Renal cortex interstitium (tissue), 15 donors: ENCODE data around the gene TXNDC17. TPM values are rescaled to one million over a fixed set of nuclear protein-coding genes. Genes with fewer than 3 reads are reported as not detected.
A peak's percentile ranks its signal among the peaks of the same experiment; 100 is the strongest.
"Not testable (repeated sequence)": the region's sequence is repeated elsewhere in the genome, so short reads cannot be mapped to it uniquely, and the experiment has no call there.

Source experiments
- DNase-seq, 11 donors: peaks; one replicate each; pipeline ENCODE4 v3.0.0-alpha.2; 2013; ENCODE audit warnings: low read depth in 9 of 11, low spot score in 4 of 11; ENCODE audit errors: extremely low read depth in 1 of 11
- long read RNA-seq, 16 experiments: transcript quantifications; one replicate each; lab custom pipeline, GENCODE V29; 2026
- polyA plus RNA-seq, 3 donors: library from polyadenylated mRNA; unstranded; fragments of 120-200 nt; gene quantifications; one replicate each; pipeline ENCODE4 v1.2.1, GENCODE V29; 2013; ENCODE audit not compliant: insufficient read length in 3 of 3

TXNDC17 gene
- polyA plus RNA-seq: 100 to 1,000 TPM in 1 of 3 donors, 10 to 100 TPM in 2; 80.4 to 104 (median 96.3) TPM
- long read RNA-seq, donor 1, transcript TXNDC17-206 (1 exons, 2,100 nt): minor isoform, 5 of 103 reads
- long read RNA-seq, donor 1, transcript TXNDC17-202 (4 exons, 459 nt): minor isoform, 11 of 103 reads
- long read RNA-seq, donor 1, transcript TXNDC17-203 (3 exons, 420 nt): minor isoform, 6 of 103 reads
- long read RNA-seq, donor 1, transcript TXNDC17-201 (4 exons, 2,219 nt): major isoform, 74 of 103 reads
- long read RNA-seq, donor 1, partial matches to known transcripts: 0 of 103 reads
- long read RNA-seq, donor 1, other reads (novel, unspliced or antisense): 0 of 103 reads
- long read RNA-seq, donor 2, transcript TXNDC17-202 (4 exons, 459 nt): minor isoform, 9 of 88 reads
- long read RNA-seq, donor 2, transcript TXNDC17-201 (4 exons, 2,219 nt): major isoform, 67 of 88 reads
- long read RNA-seq, donor 2, transcript TXNDC17-209 (4 exons, 391 nt): minor isoform, 5 of 88 reads
- long read RNA-seq, donor 2, partial matches to known transcripts: 0 of 88 reads
- long read RNA-seq, donor 2, other reads (novel, unspliced or antisense): 0 of 88 reads
- long read RNA-seq, donor 3, transcript TXNDC17-202 (4 exons, 459 nt): minor isoform, 11 of 102 reads
- long read RNA-seq, donor 3, transcript TXNDC17-201 (4 exons, 2,219 nt): major isoform, 80 of 102 reads
- long read RNA-seq, donor 3, transcript TXNDC17-203 (3 exons, 420 nt): minor isoform, 7 of 102 reads
- long read RNA-seq, donor 3, partial matches to known transcripts: 0 of 102 reads
- long read RNA-seq, donor 3, other reads (novel, unspliced or antisense): 0 of 102 reads
- long read RNA-seq, donor 4, transcript TXNDC17-206 (1 exons, 2,100 nt): minor isoform, 10 of 77 reads
- long read RNA-seq, donor 4, transcript TXNDC17-209 (4 exons, 391 nt): minor isoform, 7 of 77 reads
- long read RNA-seq, donor 4, transcript TXNDC17-202 (4 exons, 459 nt): minor isoform, 7 of 77 reads
- long read RNA-seq, donor 4, transcript TXNDC17-201 (4 exons, 2,219 nt): major isoform, 47 of 77 reads
- long read RNA-seq, donor 4, partial matches to known transcripts: 0 of 77 reads
- long read RNA-seq, donor 4, other reads (novel, unspliced or antisense): 0 of 77 reads
- long read RNA-seq, donor 5: 0 reads
- long read RNA-seq, donor 6, transcript TXNDC17-201 (4 exons, 2,219 nt): major isoform, 43 of 68 reads
- long read RNA-seq, donor 6, transcript TXNDC17-202 (4 exons, 459 nt): minor isoform, 9 of 68 reads
- long read RNA-seq, donor 6, transcript TXNDC17-203 (3 exons, 420 nt): minor isoform, 7 of 68 reads
- long read RNA-seq, donor 6, transcript TXNDC17-206 (1 exons, 2,100 nt): minor isoform, 6 of 68 reads
- long read RNA-seq, donor 6, partial matches to known transcripts: 0 of 68 reads
- long read RNA-seq, donor 6, other reads (novel, unspliced or antisense): 0 of 68 reads
- long read RNA-seq, donor 7, transcript TXNDC17-203 (3 exons, 420 nt): minor isoform, 7 of 160 reads
- long read RNA-seq, donor 7, transcript TXNDC17-201 (4 exons, 2,219 nt): major isoform, 67 of 160 reads
- long read RNA-seq, donor 7, transcript TXNDC17-202 (4 exons, 459 nt): minor isoform, 13 of 160 reads
- long read RNA-seq, donor 7, partial matches to known transcripts: 14 of 160 reads
- long read RNA-seq, donor 7, other reads (novel, unspliced or antisense): 53 of 160 reads
- long read RNA-seq, donor 8: 0 reads
- long read RNA-seq, donor 9, transcript TXNDC17-202 (4 exons, 459 nt): minor isoform, 11 of 76 reads
- long read RNA-seq, donor 9, transcript TXNDC17-201 (4 exons, 2,219 nt): major isoform, 55 of 76 reads
- long read RNA-seq, donor 9, transcript TXNDC17-206 (1 exons, 2,100 nt): minor isoform, 5 of 76 reads
- long read RNA-seq, donor 9, partial matches to known transcripts: 0 of 76 reads
- long read RNA-seq, donor 9, other reads (novel, unspliced or antisense): 0 of 76 reads
- long read RNA-seq, donor 10, transcript TXNDC17-201 (4 exons, 2,219 nt): major isoform, 72 of 91 reads
- long read RNA-seq, donor 10, transcript TXNDC17-202 (4 exons, 459 nt): minor isoform, 7 of 91 reads
- long read RNA-seq, donor 10, transcript TXNDC17-209 (4 exons, 391 nt): minor isoform, 7 of 91 reads
- long read RNA-seq, donor 10, partial matches to known transcripts: 0 of 91 reads
- long read RNA-seq, donor 10, other reads (novel, unspliced or antisense): 0 of 91 reads
- long read RNA-seq, donor 11, transcript TXNDC17-201 (4 exons, 2,219 nt): major isoform, 26 of 35 reads
- long read RNA-seq, donor 11, partial matches to known transcripts: 0 of 35 reads
- long read RNA-seq, donor 11, other reads (novel, unspliced or antisense): 0 of 35 reads
- long read RNA-seq, donor 12, transcript TXNDC17-202 (4 exons, 459 nt): minor isoform, 5 of 93 reads
- long read RNA-seq, donor 12, transcript TXNDC17-201 (4 exons, 2,219 nt): major isoform, 43 of 93 reads
- long read RNA-seq, donor 12, transcript TXNDC17-203 (3 exons, 420 nt): minor isoform, 5 of 93 reads
- long read RNA-seq, donor 12, partial matches to known transcripts: 8 of 93 reads
- long read RNA-seq, donor 12, other reads (novel, unspliced or antisense): 25 of 93 reads
- long read RNA-seq, donor 13: 0 reads
- long read RNA-seq, donor 14, transcript TXNDC17-201 (4 exons, 2,219 nt): major isoform, 64 of 139 reads
- long read RNA-seq, donor 14, transcript TXNDC17-209 (4 exons, 391 nt): minor isoform, 8 of 139 reads
- long read RNA-seq, donor 14, transcript TXNDC17-202 (4 exons, 459 nt): minor isoform, 14 of 139 reads
- long read RNA-seq, donor 14, partial matches to known transcripts: 9 of 139 reads
- long read RNA-seq, donor 14, other reads (novel, unspliced or antisense): 40 of 139 reads
- long read RNA-seq, donor 15, transcript TXNDC17-201 (4 exons, 2,219 nt): major isoform, 19 of 27 reads
- long read RNA-seq, donor 15, partial matches to known transcripts: 0 of 27 reads
- long read RNA-seq, donor 15, other reads (novel, unspliced or antisense): 0 of 27 reads
- long read RNA-seq, donor 16, transcript TXNDC17-203 (3 exons, 420 nt): minor isoform, 8 of 238 reads
- long read RNA-seq, donor 16, transcript TXNDC17-202 (4 exons, 459 nt): minor isoform, 15 of 238 reads
- long read RNA-seq, donor 16, transcript TXNDC17-201 (4 exons, 2,219 nt): major isoform, 120 of 238 reads
- long read RNA-seq, donor 16, transcript TXNDC17-206 (1 exons, 2,100 nt): minor isoform, 10 of 238 reads
- long read RNA-seq, donor 16, partial matches to known transcripts: 76 of 238 reads
- long read RNA-seq, donor 16, other reads (novel, unspliced or antisense): 5 of 238 reads

DNA sequence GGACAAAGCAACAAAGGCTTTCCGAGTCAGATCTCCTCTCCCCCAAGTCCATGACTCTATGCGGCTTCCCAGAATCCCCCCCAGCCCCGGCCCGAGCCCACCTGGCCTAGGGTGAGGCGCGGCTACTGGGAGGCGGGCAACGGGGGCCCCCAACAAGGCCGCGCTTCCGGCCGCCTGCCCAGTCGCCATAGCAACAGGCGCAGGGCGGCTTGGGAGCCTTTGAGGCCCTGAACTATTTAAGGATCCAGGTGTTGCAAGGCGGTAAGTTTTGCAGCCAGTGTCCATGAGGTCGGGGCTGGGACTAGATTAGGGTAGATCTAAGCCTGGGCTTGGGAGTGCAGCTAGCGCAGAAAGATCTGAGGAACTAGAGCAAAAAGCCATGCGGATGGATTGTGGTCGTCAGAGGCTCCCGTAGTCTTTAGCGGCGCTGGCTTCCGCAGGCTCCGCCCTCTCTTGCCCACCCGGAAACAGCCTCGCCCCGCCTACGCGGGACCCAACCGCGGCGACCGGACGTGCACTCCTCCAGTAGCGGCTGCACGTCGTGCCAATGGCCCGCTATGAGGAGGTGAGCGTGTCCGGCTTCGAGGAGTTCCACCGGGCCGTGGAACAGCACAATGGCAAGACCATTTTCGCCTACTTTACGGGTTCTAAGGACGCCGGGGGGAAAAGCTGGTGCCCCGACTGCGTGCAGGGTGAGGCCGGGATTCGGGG, at the start of gene TXNDC17, which contains the start of gene KIAA0753:
Gene TXNDC17 (plus strand): TSS at position 525 of the 711 bp plus-strand sequence. CDS start 23 bp downstream, at position 548.
Gene KIAA0753 (minus strand): TSS at position 176 of the 711 bp plus-strand sequence. CDS start 5,608 bp downstream, outside the sequence.
- peak; percentile 80 to 96 (median 89) for DNase-seq

- no peak for DNase-seq
Measured at GRCh38 chr17:6591599-6592158, 49.2 kb upstream of the TXNDC17 start.

DNA sequence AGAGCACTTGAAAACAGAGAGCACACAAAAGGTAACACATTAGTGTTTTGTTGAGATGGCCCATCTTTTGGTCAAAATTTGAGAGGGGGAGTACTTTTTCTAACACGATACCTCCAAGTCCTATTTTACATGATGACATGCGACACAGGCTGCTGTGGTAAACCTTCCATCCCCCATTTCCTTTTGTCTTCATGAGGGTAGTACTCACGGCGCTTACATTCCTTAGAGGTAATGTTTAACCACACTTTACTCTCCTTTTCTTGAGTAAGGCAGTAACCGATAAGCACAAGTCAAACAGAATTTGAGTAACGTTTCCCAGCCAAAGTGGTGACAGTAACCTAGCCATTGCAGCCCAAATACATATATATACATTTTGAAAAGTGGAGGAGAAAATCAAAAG, 48.7 kb upstream of the TXNDC17 start:
- DNase-seq: peak in 3 of 11 donors; percentile 58 to 69 (median 61)

- DNase-seq: not testable (repeated sequence)
Measured at GRCh38 chr17:6593371-6593770, 47.5 kb upstream of the TXNDC17 start.

DNA sequence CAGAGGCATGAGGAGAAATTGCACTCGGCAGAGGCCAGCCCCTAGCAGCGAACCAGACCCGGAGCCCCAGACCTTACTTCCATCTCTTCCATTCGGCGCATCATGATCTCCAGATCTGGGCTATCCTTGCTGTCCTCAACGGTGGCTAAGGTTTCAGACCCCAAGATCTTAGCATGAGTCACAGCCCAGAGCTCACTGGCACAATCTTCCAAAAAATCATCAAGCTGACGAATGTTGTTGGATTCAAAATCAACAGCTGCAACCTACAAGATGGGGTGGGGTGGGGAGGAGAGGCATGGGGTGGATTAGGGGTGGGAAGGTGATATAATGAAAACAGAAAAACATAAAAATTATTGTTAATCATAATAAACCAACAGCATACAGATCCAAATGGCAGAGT, 44.8 kb upstream of the TXNDC17 start:
- DNase-seq: no peak

- no peak for DNase-seq
Measured at GRCh38 chr17:6596511-6596910, 44.3 kb upstream of the TXNDC17 start.

- DNase-seq: no peak
Measured at GRCh38 chr17:6596941-6597340, 43.9 kb upstream of the TXNDC17 start.

DNA sequence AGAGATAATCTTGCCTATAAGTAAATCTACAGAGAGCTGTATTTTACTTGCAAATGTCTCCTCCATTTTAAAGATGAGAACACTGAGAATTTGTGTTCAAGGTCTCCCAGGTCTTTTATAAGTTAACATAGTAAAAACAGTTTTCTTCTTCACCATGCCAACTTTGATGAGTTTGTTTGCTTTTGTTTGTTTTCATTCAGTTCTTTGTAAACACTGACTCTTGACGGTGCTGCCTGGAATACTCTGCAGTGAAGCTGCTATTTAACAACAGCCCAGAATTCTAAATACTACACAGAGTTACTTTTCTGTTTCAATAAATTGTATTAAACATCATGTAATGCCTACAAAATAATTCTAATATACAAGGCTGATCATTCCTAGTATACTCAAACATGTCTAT, 43.1 kb upstream of the TXNDC17 start:
- DNase-seq: no peak

DNA sequence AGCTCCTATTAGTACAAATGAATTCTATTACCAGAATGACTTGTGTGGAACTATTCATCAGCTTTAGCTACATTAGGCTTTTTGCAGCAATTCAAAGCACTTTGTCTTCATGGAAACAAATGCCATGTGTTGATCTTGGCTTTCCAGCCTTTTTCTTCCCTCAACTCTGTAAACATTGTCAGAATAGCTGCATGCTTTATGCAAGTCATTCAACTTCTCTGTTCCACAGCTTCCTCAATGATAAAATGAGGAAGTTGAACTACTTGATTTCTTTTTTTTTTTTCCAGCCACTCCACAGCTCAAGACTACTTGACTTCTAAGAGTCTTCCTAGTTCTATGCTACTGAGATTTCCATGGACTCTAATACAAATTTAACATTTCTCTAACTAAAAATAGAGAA, 41.5 kb upstream of the TXNDC17 start:
- no peak for DNase-seq

DNA sequence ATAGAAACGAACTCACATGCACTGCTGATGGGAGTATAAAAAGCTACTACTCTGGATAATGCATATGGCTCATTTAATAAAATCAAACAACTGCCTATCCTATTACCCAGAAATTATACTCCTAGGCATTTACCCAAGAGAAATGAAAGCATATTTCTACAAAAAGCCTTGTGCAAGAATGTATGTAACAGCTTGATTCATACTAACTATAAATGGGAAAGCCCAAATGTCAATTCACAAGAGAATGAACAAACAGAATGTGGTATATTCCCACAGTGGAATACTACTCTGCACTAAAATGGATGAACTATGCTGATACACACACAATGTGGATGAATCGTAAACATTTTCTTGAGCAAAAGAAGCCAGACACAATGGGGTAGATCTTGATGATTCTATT, 38.7 kb upstream of the TXNDC17 start:
- DNase-seq: no peak

GRCh38 chr17:6603744-6604325, 37.0 kb upstream of the TXNDC17 start:
- peak in 3 of 11 donors; percentile 17 to 21 (median 17) for DNase-seq

GRCh38 chr17:6605142-6605541, 35.7 kb upstream of the TXNDC17 start:
- DNase-seq: no peak

DNA sequence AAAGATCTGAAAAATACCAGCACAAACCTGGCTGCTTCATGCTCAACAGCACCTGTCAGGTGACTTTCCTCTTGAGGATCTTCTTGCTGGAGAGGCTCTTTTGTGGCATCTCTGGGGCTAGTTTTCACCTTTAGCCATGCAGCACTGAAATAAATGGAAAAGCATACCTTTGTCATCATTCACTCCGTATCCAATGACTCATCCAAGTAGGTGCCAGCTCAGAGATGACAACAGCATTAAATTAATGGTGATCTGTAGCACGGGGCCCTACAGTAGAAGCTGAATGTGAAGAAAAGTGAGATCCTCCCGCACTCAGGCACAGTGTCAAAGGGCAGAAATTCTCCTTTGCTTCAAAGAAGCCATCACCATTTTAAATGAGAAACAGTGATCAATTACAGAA, 32.5 kb upstream of the TXNDC17 start:
- DNase-seq: no peak

DNA sequence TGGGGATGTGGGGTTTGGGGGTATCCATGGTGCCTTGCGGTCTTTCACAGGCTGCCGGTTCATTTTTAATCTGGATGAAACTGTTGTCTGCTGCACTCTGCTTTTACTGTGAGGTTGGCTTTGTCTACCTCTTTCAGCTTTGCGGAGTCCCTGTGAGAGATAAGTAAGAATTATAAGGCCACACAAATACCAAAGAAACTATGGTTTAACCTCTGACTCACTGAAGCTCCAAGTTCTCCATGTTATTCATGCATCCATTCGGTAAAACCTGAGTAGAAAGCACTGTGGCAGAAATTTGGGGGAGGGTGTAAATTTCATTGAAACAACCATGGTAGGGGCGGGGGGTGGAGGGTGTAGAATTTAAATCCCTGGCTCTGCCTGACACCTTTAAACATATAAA, 30.8 kb upstream of the TXNDC17 start:
- no peak for DNase-seq
